HepG2 (cell line): ENCODE data around the gene MAPRE3. TPM values are rescaled to one million over a fixed set of nuclear protein-coding genes. Genes with fewer than 3 reads are reported as not detected.
A peak's percentile ranks its signal among the peaks of the same experiment; 100 is the strongest.

ENCODE experiments used
- HIC2 ChIP-seq: sonication (generic); formaldehyde crosslinking; IDR thresholded peaks from 2 replicates; pipeline ENCODE4 v1.9.0; 2022; ENCODE audit warnings: low read depth, missing genetic modification reagents
- NFYC ChIP-seq: IDR thresholded peaks from 2 replicates; pipeline ENCODE4 v1.6.1; 2016; ENCODE audit warnings: missing genetic modification reagents, missing compliant biosample characterization
- ZBTB33 ChIP-seq: sonication (generic); formaldehyde crosslinking; IDR thresholded peaks from 2 replicates; pipeline ENCODE4 v1.4.0; 2020; ENCODE audit warnings: missing genetic modification reagents
- ZNF329 ChIP-seq: sonication (generic); formaldehyde crosslinking; IDR thresholded peaks from 2 replicates; pipeline ENCODE4 v1.9.0; 2021; ENCODE audit warnings: low read depth, mild to moderate bottlenecking, missing genetic modification reagents
- ZNF570 ChIP-seq: sonication (generic); formaldehyde crosslinking; IDR thresholded peaks from 2 replicates; pipeline ENCODE4 v1.4.0; 2020; ENCODE audit warnings: mild to moderate bottlenecking, missing genetic modification reagents, borderline replicate concordance
- polyA plus RNA-seq, 8 experiments: library from polyadenylated mRNA; depleted of rRNA in 3 of 8; stranded (reverse) in 7 of 8; unstranded in 1 of 8; fragments of >200 nt; fragmentation: Illumina TruSeq in 4 of 8; extraction: Trizol in 4 of 8; gene quantifications; 2 replicates each; pipeline versions ENCODE4 v1.2.1 to v1.2.3, GENCODE V29; 2011 to 2016; ENCODE audit warnings: low read depth in 4 of 8, missing spikeins in 1 of 8, mixed read lengths in 1 of 8; ENCODE audit not compliant: insufficient read depth in 1 of 8
- total RNA-seq, 5 experiments: library from RNA; depleted of rRNA; stranded (reverse); fragments of >200 nt; fragmentation: Illumina TruSeq; extraction: Trizol; gene quantifications; 2 replicates each; pipeline ENCODE4 v1.2.3, GENCODE V29; 2016; ENCODE audit warnings: low read depth in 1 of 5
- TF ChIP-seq, protein P1 (sequence below): sonication (generic); formaldehyde crosslinking; IDR thresholded peaks from 2 replicates; pipeline ENCODE4 v1.4.0; 2020; ENCODE audit warnings: mild to moderate bottlenecking, missing genetic modification reagents
- TF ChIP-seq, protein P2 (sequence below): IDR thresholded peaks from 2 replicates; pipeline ENCODE4 v1.6.1; 2012; ENCODE audit warnings: low read depth, low read length, improper control_type of control experiment
- TF ChIP-seq, protein P3 (sequence below): sonication (generic); formaldehyde crosslinking; IDR thresholded peaks from 2 replicates; pipeline ENCODE4 v1.5.1; 2020; ENCODE audit warnings: mild to moderate bottlenecking, missing genetic modification reagents, moderate library complexity

MAPRE3 gene
- total and polyA plus RNA-seq, 2 of the 13 experiments (the other 11 are each of a cell fraction or from before 2014, with no cell fraction given), result 0.31 to 0.91 TPM

DNA sequence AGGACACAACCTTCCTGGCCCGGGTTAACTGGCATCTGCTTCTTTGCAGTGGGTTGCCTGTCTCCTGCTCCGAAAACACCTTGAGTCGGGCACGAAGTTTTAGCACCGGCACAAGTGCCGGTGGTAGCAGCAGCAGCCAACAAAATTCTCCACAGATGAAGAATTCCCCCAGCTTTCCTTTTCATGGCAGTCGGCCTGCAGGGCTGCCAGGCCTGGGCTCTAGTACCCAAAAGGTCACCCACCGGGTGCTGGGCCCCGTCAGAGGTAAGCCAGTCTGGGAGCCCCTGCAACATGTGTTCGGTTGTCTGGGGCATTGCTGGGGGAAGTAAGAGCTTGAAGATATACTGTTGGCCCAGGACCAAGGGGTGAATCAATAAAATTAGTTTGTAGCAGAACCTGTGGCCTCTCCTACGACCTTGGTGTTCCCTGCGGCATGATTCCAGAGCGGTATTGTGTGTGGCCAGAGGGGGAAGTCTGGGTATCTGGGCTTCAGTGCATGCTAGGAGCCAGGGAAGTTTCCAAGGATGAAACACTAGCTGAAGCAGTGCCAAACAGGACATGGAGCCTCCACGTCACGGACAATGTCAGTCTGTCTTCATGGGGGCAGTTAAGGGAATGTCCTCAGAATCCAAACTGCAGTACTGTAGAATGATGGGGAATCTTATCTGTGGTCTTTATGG is 88.8 kb downstream of the MAPRE3 start (continued):
- TF ChIP-seq, protein P1, sequence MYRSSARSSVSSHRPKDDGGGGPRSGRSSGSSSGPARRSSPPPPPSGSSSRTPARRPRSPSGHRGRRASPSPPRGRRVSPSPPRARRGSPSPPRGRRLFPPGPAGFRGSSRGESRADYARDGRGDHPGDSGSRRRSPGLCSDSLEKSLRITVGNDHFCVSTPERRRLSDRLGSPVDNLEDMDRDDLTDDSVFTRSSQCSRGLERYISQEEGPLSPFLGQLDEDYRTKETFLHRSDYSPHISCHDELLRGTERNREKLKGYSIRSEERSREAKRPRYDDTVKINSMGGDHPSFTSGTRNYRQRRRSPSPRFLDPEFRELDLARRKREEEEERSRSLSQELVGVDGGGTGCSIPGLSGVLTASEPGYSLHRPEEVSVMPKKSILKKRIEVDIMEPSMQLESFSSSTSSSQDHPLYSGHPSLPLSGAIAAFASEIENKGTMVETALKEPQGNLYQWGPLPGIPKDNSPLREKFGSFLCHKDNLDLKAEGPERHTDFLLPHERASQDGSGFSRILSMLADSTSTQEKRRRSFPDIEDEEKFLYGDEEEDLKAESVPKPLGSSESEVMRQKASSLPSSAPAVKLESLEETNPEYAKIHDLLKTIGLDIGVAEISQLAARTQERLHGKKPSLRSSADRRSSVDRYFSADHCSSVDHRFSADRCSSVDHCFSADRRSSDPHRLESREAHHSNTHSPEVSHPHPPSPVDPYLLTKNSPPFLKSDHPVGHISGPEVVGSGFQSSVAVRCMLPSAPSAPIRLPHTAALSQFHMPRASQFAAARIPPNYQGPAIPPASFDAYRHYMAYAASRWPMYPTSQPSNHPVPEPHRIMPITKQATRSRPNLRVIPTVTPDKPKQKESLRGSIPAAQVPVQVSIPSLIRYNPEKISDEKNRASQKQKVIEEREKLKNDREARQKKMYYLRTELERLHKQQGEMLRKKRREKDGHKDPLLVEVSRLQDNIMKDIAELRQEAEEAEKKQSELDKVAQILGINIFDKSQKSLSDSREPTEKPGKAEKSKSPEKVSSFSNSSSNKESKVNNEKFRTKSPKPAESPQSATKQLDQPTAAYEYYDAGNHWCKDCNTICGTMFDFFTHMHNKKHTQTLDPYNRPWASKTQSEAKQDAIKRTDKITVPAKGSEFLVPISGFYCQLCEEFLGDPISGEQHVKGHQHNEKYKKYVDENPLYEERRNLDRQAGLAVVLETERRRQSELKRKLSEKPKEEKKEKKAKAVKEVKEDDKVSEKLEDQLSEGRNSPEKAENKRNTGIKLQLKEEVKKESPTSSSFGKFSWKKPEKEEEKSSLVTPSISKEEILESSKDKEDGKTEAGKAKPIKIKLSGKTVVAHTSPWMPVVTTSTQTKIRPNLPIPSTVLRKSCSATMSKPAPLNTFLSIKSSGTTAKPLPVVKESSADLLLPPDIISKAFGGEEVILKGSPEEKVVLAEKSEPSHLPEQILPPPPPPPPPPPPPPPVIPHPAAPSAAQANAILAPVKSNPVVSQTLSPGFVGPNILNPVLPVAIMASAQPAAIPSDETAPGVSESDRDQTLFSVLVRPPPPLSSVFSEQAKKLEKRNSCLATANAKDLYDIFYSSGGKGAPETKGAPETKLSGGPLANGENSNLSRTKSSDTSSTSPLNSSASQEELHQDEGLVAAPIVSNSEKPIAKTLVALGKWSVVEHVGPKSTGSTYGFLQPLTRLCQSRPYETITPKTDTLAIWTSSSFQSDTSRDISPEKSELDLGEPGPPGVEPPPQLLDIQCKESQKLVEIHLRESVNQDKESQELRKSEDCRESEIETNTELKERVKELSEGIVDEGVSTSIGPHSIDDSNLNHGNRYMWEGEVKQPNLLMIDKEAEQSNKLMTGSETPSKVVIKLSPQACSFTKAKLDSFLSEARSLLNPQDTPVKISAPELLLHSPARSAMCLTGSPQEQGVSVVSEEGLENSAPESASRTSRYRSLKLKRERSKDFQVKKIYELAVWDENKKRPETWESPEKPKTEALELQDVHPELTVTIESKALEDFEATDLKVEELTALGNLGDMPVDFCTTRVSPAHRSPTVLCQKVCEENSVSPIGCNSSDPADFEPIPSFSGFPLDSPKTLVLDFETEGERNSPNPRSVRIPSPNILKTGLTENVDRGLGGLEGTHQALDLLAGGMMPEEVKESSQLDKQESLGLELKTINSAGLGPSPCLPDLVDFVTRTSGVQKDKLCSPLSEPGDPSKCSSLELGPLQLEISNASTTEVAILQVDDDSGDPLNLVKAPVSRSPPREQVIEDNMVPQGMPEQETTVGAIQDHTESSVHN (CRISPR knock-in tag), result no peak
- no peak for TF ChIP-seq HIC2
- TF ChIP-seq NFYC (CRISPR knock-in tag), result no peak
- no peak for TF ChIP-seq ZNF570 (CRISPR knock-in tag)
- no peak for TF ChIP-seq ZNF329 (CRISPR knock-in tag)
- TF ChIP-seq, protein P2, sequence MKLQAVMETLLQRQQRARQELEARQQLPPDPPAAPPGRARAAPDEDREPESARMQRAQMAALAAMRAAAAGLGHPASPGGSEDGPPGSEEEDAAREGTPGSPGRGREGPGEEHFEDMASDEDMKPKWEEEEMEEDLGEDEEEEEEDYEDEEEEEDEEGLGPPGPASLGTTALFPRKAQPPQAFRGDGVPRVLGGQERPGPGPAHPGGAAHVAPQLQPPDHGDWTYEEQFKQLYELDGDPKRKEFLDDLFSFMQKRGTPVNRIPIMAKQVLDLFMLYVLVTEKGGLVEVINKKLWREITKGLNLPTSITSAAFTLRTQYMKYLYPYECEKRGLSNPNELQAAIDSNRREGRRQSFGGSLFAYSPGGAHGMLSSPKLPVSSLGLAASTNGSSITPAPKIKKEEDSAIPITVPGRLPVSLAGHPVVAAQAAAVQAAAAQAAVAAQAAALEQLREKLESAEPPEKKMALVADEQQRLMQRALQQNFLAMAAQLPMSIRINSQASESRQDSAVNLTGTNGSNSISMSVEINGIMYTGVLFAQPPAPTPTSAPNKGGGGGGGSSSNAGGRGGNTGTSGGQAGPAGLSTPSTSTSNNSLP, result no peak
- TF ChIP-seq, protein P3, sequence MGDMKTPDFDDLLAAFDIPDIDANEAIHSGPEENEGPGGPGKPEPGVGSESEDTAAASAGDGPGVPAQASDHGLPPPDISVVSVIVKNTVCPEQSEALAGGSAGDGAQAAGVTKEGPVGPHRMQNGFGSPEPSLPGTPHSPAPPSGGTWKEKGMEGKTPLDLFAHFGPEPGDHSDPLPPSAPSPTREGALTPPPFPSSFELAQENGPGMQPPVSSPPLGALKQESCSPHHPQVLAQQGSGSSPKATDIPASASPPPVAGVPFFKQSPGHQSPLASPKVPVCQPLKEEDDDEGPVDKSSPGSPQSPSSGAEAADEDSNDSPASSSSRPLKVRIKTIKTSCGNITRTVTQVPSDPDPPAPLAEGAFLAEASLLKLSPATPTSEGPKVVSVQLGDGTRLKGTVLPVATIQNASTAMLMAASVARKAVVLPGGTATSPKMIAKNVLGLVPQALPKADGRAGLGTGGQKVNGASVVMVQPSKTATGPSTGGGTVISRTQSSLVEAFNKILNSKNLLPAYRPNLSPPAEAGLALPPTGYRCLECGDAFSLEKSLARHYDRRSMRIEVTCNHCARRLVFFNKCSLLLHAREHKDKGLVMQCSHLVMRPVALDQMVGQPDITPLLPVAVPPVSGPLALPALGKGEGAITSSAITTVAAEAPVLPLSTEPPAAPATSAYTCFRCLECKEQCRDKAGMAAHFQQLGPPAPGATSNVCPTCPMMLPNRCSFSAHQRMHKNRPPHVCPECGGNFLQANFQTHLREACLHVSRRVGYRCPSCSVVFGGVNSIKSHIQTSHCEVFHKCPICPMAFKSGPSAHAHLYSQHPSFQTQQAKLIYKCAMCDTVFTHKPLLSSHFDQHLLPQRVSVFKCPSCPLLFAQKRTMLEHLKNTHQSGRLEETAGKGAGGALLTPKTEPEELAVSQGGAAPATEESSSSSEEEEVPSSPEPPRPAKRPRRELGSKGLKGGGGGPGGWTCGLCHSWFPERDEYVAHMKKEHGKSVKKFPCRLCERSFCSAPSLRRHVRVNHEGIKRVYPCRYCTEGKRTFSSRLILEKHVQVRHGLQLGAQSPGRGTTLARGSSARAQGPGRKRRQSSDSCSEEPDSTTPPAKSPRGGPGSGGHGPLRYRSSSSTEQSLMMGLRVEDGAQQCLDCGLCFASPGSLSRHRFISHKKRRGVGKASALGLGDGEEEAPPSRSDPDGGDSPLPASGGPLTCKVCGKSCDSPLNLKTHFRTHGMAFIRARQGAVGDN (CRISPR knock-in tag), result 0 out of 2 replicates have a peak, but pooled peaks have one; percentile 21
- peak; percentile 66; the same call in 1 of the 2 replicates for TF ChIP-seq ZBTB33
